Measurements from ENCODE around the gene C16orf87. TPM values are rescaled to one million over a fixed set of nuclear protein-coding genes. Genes with fewer than 3 reads are reported as not detected.

The C16orf87 gene
- total RNA-seq, 1 experiment from 2014 or later: 22.5 TPM

GRCh38 chr16:46789499-46790414 is 41.2 kb downstream of the C16orf87 start (continued):
- no peak; the same call in 1 of the 2 replicates for TF ChIP-seq PRDM15 (CRISPR knock-in tag; IDR thresholded peaks at IDR 0.05)
- no peak for TF ChIP-seq MXD4 (CRISPR knock-in tag; IDR thresholded peaks at IDR 0.05; ENCODE audit: borderline replicate concordance)
- no peak for TF ChIP-seq ZNF281 (CRISPR knock-in tag; IDR thresholded peaks at IDR 0.05)
- TF ChIP-seq SOX15 (CRISPR knock-in tag; IDR thresholded peaks at IDR 0.05): no peak
- peak; percentile 77 for TF ChIP-seq ZNF232 (CRISPR knock-in tag; IDR thresholded peaks at IDR 0.05)
- TF ChIP-seq HMGA2 (CRISPR knock-in tag; IDR thresholded peaks at IDR 0.05): no peak
- peak; percentile 62; the same call in 1 of the 2 replicates for TF ChIP-seq FOXP1 (CRISPR knock-in tag; IDR thresholded peaks at IDR 0.05; ENCODE audit: borderline replicate concordance)
- TF ChIP-seq NFE2L1 (CRISPR knock-in tag; IDR thresholded peaks at IDR 0.05): no peak
- TF ChIP-seq ZNF219 (CRISPR knock-in tag; IDR thresholded peaks at IDR 0.05; ENCODE audit: borderline replicate concordance): no peak; the same call in 1 of the 2 replicates
- TF ChIP-seq ERG (CRISPR knock-in tag; IDR thresholded peaks at IDR 0.05): no peak
- peak; percentile 59; the same call in 1 of the 2 replicates for TF ChIP-seq E2F4 (CRISPR knock-in tag; IDR thresholded peaks at IDR 0.05; ENCODE audit: borderline replicate concordance, low read depth)
- no peak for TF ChIP-seq ATF3 (CRISPR knock-in tag; conservative IDR thresholded peaks at IDR 0.05)
- no peak for TF ChIP-seq ZNF396 (CRISPR knock-in tag; IDR thresholded peaks at IDR 0.05; ENCODE audit: borderline replicate concordance)

- H3K9me3 Mint-ChIP-seq: peaks cover 24% of the 10 kb centered on the region
- peak overlapping the region; percentile 82 for H3K4me3 Mint-ChIP-seq
- peak overlapping the region; percentile 87 for H3K27ac Mint-ChIP-seq
- CTCF ChIA-PET: interaction anchor here (0.7 to 2.4 kb wide), 2 partner anchors 12 to 23 kb away, joined by 3 to 12 read pairs; no protein-coding TSS in a partner anchor
- H3K36me3 Mint-ChIP-seq: peaks cover 23% of the 10 kb centered on the region
- H3K27me3 Mint-ChIP-seq (ENCODE audit: low read depth): peaks cover 2% of the 10 kb centered on the region; the same call in 1 of the 2 replicates
- POLR2A ChIA-PET: interaction anchor here (0.6 kb wide), 1 partner anchor 159 kb away, joined by 3 read pairs; no protein-coding TSS in a partner anchor
- DNase-seq (ENCODE audit: low spot score) (no peak), ATAC-seq (no peak)
- H3K4me1 Mint-ChIP-seq: peaks cover 40% of the 10 kb centered on the region
- TF ChIP-seq ZBTB43 (CRISPR knock-in tag; IDR thresholded peaks at IDR 0.05) (no peak), ZNF219 (CRISPR knock-in tag; IDR thresholded peaks at IDR 0.05; ENCODE audit: borderline replicate concordance) (no peak), ZNF138 (CRISPR knock-in tag; conservative IDR thresholded peaks at IDR 0.05) (no peak)
These were observed 42.0 kb downstream of the C16orf87 start for GRCh38 chr16:46788891-46789474.
